ENCODE measurements around the gene SLC52A3. TPM values are rescaled to one million over a fixed set of nuclear protein-coding genes. Genes with fewer than 3 reads are reported as not detected.
A peak's percentile ranks its signal among the peaks of the same experiment; 100 is the strongest.

The SLC52A3 gene
- total RNA-seq, 1 experiment from 2014 or later, result 49.4 TPM

DNA sequence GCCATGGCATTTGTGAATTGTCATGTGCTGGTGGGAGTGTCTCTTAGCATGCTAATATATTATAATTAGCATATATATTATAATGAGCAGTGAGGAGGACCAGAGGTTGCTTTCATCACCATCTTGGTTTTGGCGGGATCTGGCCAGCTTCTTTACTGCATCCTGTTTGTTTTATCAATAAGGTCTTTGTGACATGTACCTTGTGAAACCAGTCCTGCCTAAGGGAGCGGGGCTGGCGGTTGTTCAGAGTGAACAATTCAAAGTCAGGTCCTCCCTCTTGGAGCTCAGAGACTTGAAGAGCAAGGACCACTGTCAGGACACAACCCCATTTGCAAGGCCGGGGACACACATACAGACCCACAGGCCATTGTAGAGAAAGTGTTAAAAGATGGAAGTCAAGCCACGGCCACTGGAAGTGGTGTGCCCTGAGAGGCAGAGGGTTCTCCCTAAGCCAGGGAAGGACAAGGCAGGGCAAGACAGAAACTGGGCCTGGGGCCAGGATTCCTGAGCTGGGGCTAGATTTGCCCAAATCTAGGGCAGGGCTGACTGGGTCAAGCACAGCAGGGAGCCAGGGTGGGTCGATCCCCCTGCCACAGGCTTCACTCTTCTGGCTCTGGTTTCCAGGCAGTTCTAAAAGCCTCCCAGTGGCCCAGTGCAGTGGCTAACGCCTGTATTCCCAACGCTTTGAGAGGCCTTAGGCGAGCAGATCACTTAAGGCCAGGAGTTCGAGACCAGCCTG lies 14.2 kb downstream of the SLC52A3 start:
- Histone ChIP-seq H3K4me3 (ENCODE audit: insufficient read depth, low read depth, low read length) (no peak overlapping the region), H3K36me3 (replicated peaks; ENCODE audit: control insufficient read depth, insufficient read depth, low read length) (no peaks in the 10 kb centered on the region), H3K27me3 (ENCODE audit: control insufficient read depth, insufficient read depth, low read length) (no peaks in the 10 kb centered on the region)
- no peak for DNase-seq

DNA sequence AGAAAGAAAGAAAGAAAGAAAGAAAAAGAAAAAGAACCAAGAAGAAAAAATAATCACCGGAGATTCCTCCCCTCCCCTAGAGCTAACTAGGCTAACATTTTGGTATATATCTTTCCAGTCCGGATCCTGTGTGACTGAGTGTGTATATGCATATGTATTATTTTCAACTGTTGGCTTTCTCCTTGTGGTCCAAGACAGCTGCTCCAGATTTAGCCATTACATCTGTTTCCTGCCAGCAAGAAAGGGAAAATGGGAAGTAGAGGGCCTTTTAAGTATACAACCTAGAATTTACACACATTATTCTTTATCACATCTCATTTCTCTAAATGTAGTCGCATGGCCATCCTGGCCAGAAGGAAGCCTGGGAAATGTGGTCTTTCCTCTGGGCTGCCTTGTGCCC lies 15.2 kb downstream of the SLC52A3 start:
- H3K4me3 ChIP-seq (ENCODE audit: insufficient read depth, low read depth, low read length), result no peak overlapping the region
- DNase-seq, result no peak
- no peaks in the 10 kb centered on the region for H3K27me3 ChIP-seq (ENCODE audit: control insufficient read depth, insufficient read depth, low read length)
- H3K36me3 ChIP-seq (replicated peaks; ENCODE audit: control insufficient read depth, insufficient read depth, low read length), result no peaks in the 10 kb centered on the region

DNA sequence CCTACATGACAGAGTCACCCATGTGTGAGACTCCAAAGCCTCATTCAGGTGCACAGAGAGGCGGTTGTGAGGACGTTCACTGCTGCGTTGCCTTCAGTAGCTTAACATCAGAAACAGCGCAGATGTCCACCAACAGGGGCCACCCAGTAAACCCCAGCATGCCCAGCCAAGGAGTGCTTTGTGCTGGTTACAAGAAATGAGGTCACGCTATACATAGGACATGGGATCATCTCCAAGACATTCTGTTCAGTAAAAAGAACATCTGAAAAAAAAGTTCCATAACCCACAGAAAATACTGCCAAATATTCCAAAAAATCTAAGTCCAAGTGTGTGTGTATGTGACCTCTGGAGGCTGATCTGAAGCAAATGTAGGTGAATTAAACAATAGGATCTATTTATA lies 16.0 kb downstream of the SLC52A3 start:
- Histone ChIP-seq H3K4me3 (ENCODE audit: insufficient read depth, low read depth, low read length) (no peak overlapping the region), H3K36me3 (replicated peaks; ENCODE audit: control insufficient read depth, insufficient read depth, low read length) (no peaks in the 10 kb centered on the region), H3K27me3 (ENCODE audit: control insufficient read depth, insufficient read depth, low read length) (no peaks in the 10 kb centered on the region)
- DNase-seq, result no peak

DNA sequence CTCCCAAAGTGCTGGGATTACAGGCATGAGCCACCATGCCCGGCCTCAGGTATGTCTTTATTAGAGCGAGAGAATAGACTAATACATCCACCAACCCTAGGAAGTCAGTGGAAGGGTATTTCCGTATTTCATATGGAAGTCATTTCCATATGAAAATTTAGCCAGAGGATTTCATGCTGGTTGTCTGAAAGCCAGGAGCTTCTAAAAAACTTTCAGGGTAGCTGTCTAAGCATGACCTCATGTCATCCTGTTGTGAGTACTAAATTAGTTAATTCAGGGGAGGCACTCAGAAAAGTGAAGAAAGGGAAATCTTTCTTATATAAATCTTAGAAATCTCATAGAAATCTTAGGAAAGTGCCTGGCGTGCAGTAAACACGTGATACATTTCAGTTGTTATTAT lies 16.5 kb downstream of the SLC52A3 start:
- H3K36me3 ChIP-seq (replicated peaks; ENCODE audit: control insufficient read depth, insufficient read depth, low read length), result no peaks in the 10 kb centered on the region
- no peaks in the 10 kb centered on the region for H3K27me3 ChIP-seq (ENCODE audit: control insufficient read depth, insufficient read depth, low read length)
- no peak overlapping the region for H3K4me3 ChIP-seq (ENCODE audit: insufficient read depth, low read depth, low read length)
- no peak for DNase-seq

DNA sequence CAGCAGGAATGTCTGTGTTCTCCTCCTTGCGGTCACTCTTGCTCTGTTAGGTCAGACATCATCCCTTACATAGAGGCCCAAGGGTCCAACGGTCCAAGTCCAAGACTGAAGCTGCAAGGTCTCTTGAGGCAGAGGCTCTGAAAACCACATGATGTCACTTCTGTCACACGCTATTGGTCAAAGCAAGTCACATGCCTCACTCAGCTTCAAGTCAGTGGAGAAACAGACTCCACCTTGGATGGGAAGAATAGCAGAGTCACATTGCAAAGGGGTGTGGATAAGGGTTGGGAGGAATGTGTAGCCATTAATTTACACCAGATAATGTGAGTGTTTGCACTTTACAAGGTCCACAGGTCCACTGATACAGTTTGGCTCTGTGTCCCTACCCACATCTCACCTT lies 17.5 kb downstream of the SLC52A3 start:
- DNase-seq, result no peak
- no peak overlapping the region for H3K4me3 ChIP-seq (ENCODE audit: insufficient read depth, low read depth, low read length)
- no peaks in the 10 kb centered on the region for H3K36me3 ChIP-seq (replicated peaks; ENCODE audit: control insufficient read depth, insufficient read depth, low read length)
- no peaks in the 10 kb centered on the region for H3K27me3 ChIP-seq (ENCODE audit: control insufficient read depth, insufficient read depth, low read length)

DNA sequence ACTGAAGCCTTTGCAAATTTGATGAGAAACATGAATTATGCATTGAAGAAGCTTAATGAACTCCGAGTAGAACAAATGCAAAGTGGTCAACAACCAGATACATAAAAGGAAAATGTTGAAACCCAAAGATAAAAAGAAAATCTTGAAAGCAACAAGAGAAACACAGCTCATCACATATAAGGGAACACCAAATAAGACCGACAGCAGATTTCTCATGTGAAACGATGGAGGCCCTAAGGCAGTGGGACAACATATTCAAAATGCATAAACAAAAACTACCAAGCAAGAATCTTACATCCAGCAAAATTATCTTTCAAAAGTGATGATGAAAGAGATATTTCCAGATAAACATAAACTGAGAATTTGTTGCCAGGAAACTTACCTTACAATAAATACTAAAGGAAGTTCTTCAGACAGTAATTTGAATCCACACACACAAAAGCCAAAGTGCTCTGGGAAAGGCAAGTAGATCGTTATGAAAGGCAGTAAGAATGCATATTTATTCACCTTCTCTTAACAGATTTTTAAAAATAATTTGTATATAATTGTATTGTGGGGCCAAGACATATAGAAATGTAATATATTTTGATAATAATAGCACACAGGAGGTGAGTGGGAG lies 22.5 kb downstream of the SLC52A3 start:
- DNase-seq, result no peak
- Histone ChIP-seq H3K36me3 (replicated peaks; ENCODE audit: control insufficient read depth, insufficient read depth, low read length) (no peaks in the 10 kb centered on the region), H3K4me3 (ENCODE audit: insufficient read depth, low read depth, low read length) (no peak overlapping the region), H3K27me3 (ENCODE audit: control insufficient read depth, insufficient read depth, low read length) (no peaks in the 10 kb centered on the region)

DNA sequence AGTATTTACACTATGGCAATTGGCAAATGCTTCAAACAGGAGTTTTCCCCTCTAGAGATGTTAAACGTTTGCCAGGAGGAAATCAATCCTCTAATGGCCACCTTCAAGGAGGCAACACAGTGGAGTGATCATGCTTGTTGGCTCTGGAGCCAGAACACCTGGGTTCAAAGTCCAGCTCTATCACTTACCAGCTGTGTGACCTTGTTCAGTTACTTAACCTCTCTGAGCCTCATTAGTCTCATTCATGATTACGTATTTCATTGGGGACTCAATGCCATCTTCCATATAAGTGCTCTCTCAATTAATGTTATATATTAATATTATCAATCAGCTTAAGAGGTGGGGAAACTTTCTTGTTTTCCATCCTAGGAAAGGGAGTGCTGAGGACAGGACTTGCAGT lies 26.1 kb downstream of the SLC52A3 start:
- DNase-seq, result no peak

DNA sequence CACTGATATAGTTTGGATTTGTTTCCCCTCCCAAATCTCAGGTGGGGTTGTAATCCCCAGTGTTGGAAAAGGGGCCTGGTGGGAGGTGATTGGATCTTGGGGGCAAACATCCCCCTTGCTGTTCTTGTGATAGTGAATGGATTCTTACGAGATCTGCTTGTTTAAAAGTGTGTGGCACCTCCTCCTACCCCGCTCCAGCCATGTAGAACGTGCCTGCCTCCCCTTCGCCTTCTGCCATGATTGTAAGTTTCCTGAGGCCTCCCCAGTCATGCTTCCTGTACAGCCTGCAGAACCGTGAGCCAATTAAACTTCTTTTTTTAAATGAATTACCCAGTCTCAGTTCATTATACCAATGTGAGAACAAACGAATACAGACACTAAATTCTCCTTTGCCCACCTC lies 26.7 kb downstream of the SLC52A3 start:
- no peaks in the 10 kb centered on the region for H3K27me3 ChIP-seq (ENCODE audit: control insufficient read depth, insufficient read depth, low read length)
- H3K4me3 ChIP-seq (ENCODE audit: insufficient read depth, low read depth, low read length), result no peak overlapping the region
- H3K36me3 ChIP-seq (replicated peaks; ENCODE audit: control insufficient read depth, insufficient read depth, low read length), result no peaks in the 10 kb centered on the region
- no peak for DNase-seq

More for the DNA sequence above, 26.1 kb downstream of the SLC52A3 start:
- Histone ChIP-seq H3K36me3 (replicated peaks; ENCODE audit: control insufficient read depth, insufficient read depth, low read length) (no peaks in the 10 kb centered on the region), H3K27me3 (ENCODE audit: control insufficient read depth, insufficient read depth, low read length) (no peaks in the 10 kb centered on the region), H3K4me3 (ENCODE audit: insufficient read depth, low read depth, low read length) (no peak overlapping the region)

DNA sequence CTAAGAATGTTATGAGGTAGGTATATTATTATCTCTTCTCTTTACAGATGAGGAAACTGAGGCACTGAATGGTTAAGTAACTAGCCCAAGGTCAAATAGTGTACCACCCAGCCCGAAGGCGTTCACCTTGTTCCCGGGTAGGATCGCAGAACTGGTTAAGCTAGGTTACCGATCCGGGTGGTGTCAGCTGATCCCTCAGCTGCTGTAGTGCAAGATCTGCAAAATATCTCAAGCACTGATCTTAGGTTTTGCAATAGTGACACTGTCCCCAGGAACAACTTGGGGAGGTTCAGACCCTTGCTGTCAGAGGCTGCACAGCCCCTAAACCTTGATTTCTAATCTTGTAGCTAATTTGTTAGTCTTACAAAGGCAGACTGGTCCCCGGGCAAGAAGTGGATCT lies 28.1 kb downstream of the SLC52A3 start:
- no peaks in the 10 kb centered on the region for H3K27me3 ChIP-seq (ENCODE audit: control insufficient read depth, insufficient read depth, low read length)
- H3K4me3 ChIP-seq (ENCODE audit: insufficient read depth, low read depth, low read length), result no peak overlapping the region
- DNase-seq, result no peak
- no peaks in the 10 kb centered on the region for H3K36me3 ChIP-seq (replicated peaks; ENCODE audit: control insufficient read depth, insufficient read depth, low read length)

DNA sequence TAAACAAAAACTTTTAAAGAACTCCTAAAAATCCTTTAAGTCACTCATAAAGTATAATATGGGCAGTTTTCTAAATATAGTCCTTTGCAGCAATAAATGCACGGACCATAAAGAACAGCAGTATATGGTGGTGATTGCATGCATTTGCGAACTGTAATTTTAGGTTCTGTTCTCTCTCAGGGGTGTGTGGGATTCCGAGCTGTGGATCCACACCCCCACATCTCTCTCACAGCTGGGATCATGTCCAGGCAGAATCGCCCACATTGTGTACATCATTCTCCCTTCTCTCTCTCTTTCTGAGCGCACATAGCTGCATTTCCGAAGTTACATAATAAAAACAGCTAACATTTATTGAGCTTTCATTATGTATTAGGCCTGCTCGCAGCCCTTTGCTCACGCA lies 28.6 kb downstream of the SLC52A3 start:
- no peak for DNase-seq
- no peaks in the 10 kb centered on the region for H3K27me3 ChIP-seq (ENCODE audit: control insufficient read depth, insufficient read depth, low read length)

DNA sequence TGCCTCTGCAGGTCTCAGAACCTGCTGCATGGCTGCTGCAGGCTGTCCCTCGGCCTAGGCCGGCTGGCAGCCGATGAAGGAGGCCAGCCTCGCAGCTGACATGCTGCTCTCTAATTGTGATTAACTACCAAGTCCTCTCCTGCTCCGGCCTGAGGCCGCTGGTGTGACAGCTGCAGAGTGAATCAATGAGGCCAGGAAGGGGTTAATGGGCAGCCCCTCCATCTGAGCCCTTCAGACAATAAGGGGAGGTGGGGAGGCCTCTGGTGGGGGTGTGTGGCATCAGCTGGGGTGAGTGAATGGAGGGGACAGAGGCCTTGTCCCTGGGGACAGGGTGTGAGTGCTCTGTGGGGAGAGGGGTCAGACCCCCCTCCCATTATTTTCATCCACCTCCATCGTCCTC lies 34.4 kb downstream of the SLC52A3 start:
- Histone ChIP-seq H3K36me3 (replicated peaks; ENCODE audit: control insufficient read depth, insufficient read depth, low read length) (no peaks in the 10 kb centered on the region), H3K4me3 (ENCODE audit: insufficient read depth, low read depth, low read length) (no peak overlapping the region), H3K27me3 (ENCODE audit: control insufficient read depth, insufficient read depth, low read length) (no peaks in the 10 kb centered on the region; the same call in 1 of the 2 replicates)
- DNase-seq, result no peak

More for the DNA sequence above, 28.6 kb downstream of the SLC52A3 start:
- Histone ChIP-seq H3K4me3 (ENCODE audit: insufficient read depth, low read depth, low read length) (no peak overlapping the region), H3K36me3 (replicated peaks; ENCODE audit: control insufficient read depth, insufficient read depth, low read length) (no peaks in the 10 kb centered on the region)

DNA sequence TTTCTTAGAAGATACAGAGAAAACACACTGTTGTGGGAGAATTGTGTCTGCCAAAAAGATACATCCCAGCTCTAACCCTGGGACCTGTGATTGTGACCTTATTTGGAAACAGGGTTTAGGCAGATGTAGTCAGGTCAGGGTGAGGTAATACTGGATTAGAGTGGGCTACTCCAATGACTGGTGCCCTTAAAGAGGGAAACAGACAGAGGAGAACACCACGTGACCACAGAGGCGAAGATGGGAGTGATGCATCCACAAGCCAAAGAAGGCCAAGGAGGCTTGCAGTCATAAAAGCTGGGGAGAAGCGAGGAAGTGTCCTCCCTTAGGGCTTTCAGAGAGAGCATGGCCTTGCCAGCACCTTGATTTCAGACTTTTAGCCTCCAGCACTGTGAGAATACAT lies 35.6 kb downstream of the SLC52A3 start:
- Histone ChIP-seq H3K27me3 (ENCODE audit: control insufficient read depth, insufficient read depth, low read length) (peaks cover 5% of the 10 kb centered on the region), H3K4me3 (ENCODE audit: insufficient read depth, low read depth, low read length) (no peak overlapping the region), H3K36me3 (replicated peaks; ENCODE audit: control insufficient read depth, insufficient read depth, low read length) (no peaks in the 10 kb centered on the region)
- no peak for DNase-seq

DNA sequence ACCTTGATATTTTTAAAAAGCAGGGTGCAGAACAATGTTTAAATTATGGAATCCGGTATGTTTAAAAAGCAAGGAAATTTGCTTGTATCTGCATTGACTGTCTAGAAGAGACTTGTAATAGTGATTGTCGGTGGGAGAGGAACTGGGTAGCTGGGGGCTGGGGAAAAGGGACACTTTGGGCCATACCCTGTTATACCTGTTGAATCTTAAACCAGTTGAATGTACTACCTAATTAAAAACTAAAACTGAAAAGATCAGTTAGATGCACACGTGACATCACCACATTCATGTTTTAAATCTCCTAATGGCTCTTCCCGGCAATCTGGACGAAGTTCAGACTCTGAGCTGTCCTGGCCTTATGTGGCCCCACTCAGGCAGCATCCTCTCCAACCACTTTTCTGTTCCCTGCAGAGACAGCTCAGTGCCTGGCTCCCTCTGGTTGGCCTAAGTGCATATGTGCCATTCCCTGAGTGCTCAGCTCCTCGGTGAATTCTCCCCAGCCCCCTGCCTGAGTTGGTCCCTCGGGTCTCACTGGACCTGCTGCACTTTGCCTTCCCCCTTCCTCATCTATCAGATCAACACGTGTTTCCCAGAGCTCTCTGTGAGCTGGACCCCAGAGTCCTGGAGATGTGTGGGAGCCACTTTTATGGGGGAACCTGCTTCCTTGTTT lies 36.3 kb downstream of the SLC52A3 start:
- Histone ChIP-seq H3K4me3 (ENCODE audit: insufficient read depth, low read depth, low read length) (no peak overlapping the region), H3K27me3 (ENCODE audit: control insufficient read depth, insufficient read depth, low read length) (peaks cover 9% of the 10 kb centered on the region), H3K36me3 (replicated peaks; ENCODE audit: control insufficient read depth, insufficient read depth, low read length) (no peaks in the 10 kb centered on the region)
- DNase-seq, result no peak

DNA sequence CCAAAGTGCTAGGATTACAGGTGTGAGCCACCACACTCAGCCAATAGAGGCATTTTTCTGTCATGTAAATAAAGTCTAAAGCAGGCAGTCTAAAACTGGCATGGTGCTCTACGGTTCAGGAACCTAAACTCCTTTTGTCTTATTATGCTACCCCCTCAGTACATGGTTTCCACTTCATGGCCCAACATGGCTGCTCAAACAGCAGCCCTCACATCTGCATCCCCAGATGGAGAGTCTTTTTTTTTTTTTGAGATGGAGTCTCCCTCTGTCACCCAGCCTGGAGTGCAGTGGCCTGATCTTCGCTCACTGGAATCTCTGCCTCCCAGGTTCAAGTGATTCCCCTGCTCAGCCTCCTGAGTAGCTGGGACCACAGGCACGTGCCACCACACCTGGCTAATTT lies 38.3 kb downstream of the SLC52A3 start:
- Histone ChIP-seq H3K27me3 (ENCODE audit: control insufficient read depth, insufficient read depth, low read length) (peaks cover 14% of the 10 kb centered on the region), H3K36me3 (replicated peaks; ENCODE audit: control insufficient read depth, insufficient read depth, low read length) (no peaks in the 10 kb centered on the region), H3K4me3 (ENCODE audit: insufficient read depth, low read depth, low read length) (no peak overlapping the region)
- no peak for DNase-seq

DNA sequence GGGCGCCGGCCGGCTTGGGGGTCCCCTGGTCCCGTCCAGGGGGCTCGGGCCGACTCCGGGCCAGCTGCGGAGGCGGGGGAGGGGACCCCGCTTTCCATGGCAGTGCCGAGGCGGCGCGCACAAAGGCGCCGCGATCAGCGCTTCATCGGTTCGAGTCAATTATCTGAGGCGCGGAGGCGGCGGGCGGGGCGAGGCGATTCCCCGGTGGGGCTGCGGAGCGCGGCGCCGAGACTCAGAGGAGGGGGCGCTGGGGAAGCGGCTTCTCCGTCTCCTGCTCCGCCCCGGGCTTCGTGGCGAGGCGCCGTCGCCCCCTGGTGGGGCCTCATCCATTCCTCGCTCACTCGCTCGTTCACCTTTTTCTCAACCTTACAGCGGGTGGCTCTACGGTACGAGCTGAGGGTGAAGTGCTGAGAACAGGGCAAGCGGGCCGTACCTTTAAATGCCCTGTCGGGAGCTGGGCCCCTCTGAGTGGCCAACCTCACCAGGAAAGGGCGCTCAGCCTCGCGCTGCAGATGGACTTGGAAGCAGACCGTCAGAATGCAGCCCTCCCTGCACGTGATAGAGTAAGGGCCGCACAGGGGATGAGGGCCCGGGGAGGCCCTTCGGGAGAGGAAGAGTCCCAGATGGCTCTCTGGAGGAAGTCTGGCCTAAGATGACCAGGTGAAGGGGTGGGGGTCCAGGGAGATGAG lies 39.9 kb downstream of the SLC52A3 start:
- no peaks in the 10 kb centered on the region for H3K36me3 ChIP-seq (replicated peaks; ENCODE audit: control insufficient read depth, insufficient read depth, low read length)
- peak; percentile 96 for DNase-seq
- peak overlapping the region; percentile 56 for H3K4me3 ChIP-seq (ENCODE audit: insufficient read depth, low read depth, low read length)
- peaks cover 14% of the 10 kb centered on the region for H3K27me3 ChIP-seq (ENCODE audit: control insufficient read depth, insufficient read depth, low read length)

Measured in H7 (cell line).